Calu3 (cell line): ENCODE results near the gene MDK. TPM values are rescaled to one million over a fixed set of nuclear protein-coding genes. Genes with fewer than 3 reads are reported as not detected.
A peak's percentile ranks its signal among the peaks of the same experiment; 100 is the strongest.

Source experiments
- BruUV-seq: library from RNA; stranded (reverse); fragments of 400-500 nt; replicated peaks from 2 replicates; lab custom pipeline; 2021; lab: Mats Ljungman, UMichigan
- CTCF ChIA-PET: fragments of 300-600 bp; sonication (Branson Sonifier 250); formaldehyde crosslinking; loops from one replicate; lab custom pipeline; 2022; ENCODE audit warnings: antibody characterized with exemption; lab: Charles Lee
- DNase-seq: peaks from one replicate; pipeline ENCODE4 v3.0.0; 2022
- H3K27ac Mint-ChIP-seq: one replicate; pipeline ENCODE4 v1.8.0; 2022; ENCODE audit warnings: mixed read lengths; ENCODE audit not compliant: unreplicated experiment
- H3K27me3 Mint-ChIP-seq: one replicate; pipeline ENCODE4 v1.8.0; 2022; ENCODE audit warnings: mixed read lengths; ENCODE audit not compliant: unreplicated experiment
- H3K36me3 Mint-ChIP-seq: one replicate; pipeline ENCODE4 v1.8.0; 2022; ENCODE audit warnings: mild to moderate bottlenecking, moderate library complexity, mixed read lengths; ENCODE audit not compliant: insufficient read depth, unreplicated experiment
- H3K4me1 Mint-ChIP-seq: one replicate; pipeline ENCODE4 v1.8.0; 2022; ENCODE audit warnings: mild to moderate bottlenecking, low read depth, mixed read lengths; ENCODE audit not compliant: unreplicated experiment
- H3K4me3 Mint-ChIP-seq: one replicate; pipeline ENCODE4 v1.8.0; 2022; ENCODE audit warnings: mild to moderate bottlenecking, low read depth, moderate library complexity, mixed read lengths; ENCODE audit not compliant: unreplicated experiment
- H3K9me3 Mint-ChIP-seq: one replicate; pipeline ENCODE4 v1.8.0; 2022; ENCODE audit warnings: low read depth, mixed read lengths; ENCODE audit not compliant: unreplicated experiment
- CTCF ChIP-seq: fragments of 200-600 bp; IDR thresholded peaks from one replicate; pipeline ENCODE4 v1.8.0; 2022; ENCODE audit warnings: antibody characterized with exemption; ENCODE audit not compliant: unreplicated experiment
- intact Hi-C: fragments of 100-400 bp; cut with micrococcal nuclease; formaldehyde crosslinking; loops from one replicate; pipeline ENCODE4 v1.10.0; 2022; ENCODE audit not compliant: unreplicated experiment
- total RNA-seq: library from RNA; stranded (reverse); gene quantifications from 2 replicates; pipeline ENCODE4 v1.2.3, GENCODE V29; 2022

Gene MDK
- total RNA-seq, 1 experiment from 2014 or later = 74.9 TPM

GRCh38 chr11:46366260-46366659 lies 15.2 kb upstream of the MDK start:
- no peak for TF ChIP-seq CTCF
- H3K9me3 Mint-ChIP-seq = no peaks in the 10 kb centered on the region
- peaks cover 27% of the 10 kb centered on the region for H3K36me3 Mint-ChIP-seq
- H3K27ac Mint-ChIP-seq = no peak overlapping the region
- H3K27me3 Mint-ChIP-seq = no peaks in the 10 kb centered on the region
- peaks cover 28% of the 10 kb centered on the region for H3K4me1 Mint-ChIP-seq
- CTCF ChIA-PET = no interaction called here
- BruUV-seq = no TSS peak
- intact Hi-C loops = no loop called here
- no peak overlapping the region for H3K4me3 Mint-ChIP-seq
- no peak for DNase-seq

GRCh38 chr11:46366661-46367161 lies 14.8 kb upstream of the MDK start:
- intact Hi-C loops = no loop called here
- Mint-ChIP-seq H3K36me3 (peaks cover 32% of the 10 kb centered on the region), H3K4me1 (peaks cover 28% of the 10 kb centered on the region), H3K27me3 (no peaks in the 10 kb centered on the region), H3K9me3 (no peaks in the 10 kb centered on the region), H3K27ac (no peak overlapping the region), H3K4me3 (no peak overlapping the region)
- no TSS peak for BruUV-seq
- CTCF ChIA-PET = interaction anchor here (0.9 kb wide), 1 partner anchor 15 kb away, joined by 3 read pairs; no protein-coding TSS in a partner anchor
- no peak for DNase-seq
- no peak for TF ChIP-seq CTCF

GRCh38 chr11:46367244-46367915 lies 14.1 kb upstream of the MDK start:
- intact Hi-C loops = no loop called here
- Mint-ChIP-seq H3K36me3 (peaks cover 36% of the 10 kb centered on the region), H3K27me3 (no peaks in the 10 kb centered on the region), H3K9me3 (no peaks in the 10 kb centered on the region), H3K4me3 (no peak overlapping the region), H3K27ac (no peak overlapping the region), H3K4me1 (peaks cover 27% of the 10 kb centered on the region)
- BruUV-seq = no TSS peak
- peak; percentile 72 for DNase-seq
- CTCF ChIA-PET = interaction anchor here (0.5 to 0.9 kb wide), 2 partner anchors 15 to 244 kb away, joined by 3 read pairs; no protein-coding TSS in a partner anchor
- TF ChIP-seq CTCF = peak; percentile 89

- BruUV-seq = no TSS peak
- Mint-ChIP-seq H3K27ac (no peak overlapping the region), H3K9me3 (no peaks in the 10 kb centered on the region), H3K4me3 (no peak overlapping the region), H3K27me3 (no peaks in the 10 kb centered on the region), H3K4me1 (peaks cover 22% of the 10 kb centered on the region), H3K36me3 (peaks cover 37% of the 10 kb centered on the region)
- no peak for DNase-seq
- CTCF ChIA-PET = no interaction called here
- no peak for TF ChIP-seq CTCF
- intact Hi-C loops = no loop called here
Measured at GRCh38 chr11:46367916-46368267, 13.6 kb upstream of the MDK start.
